Keratinocyte (primary cell): ENCODE measurements around the gene KLHDC3.

Experiments used
- CTCF ChIP-seq, 3 experiments: IDR thresholded peaks in 1 of 3; conservative IDR thresholded peaks in 1 of 3; optimal IDR thresholded peaks in 1 of 3; 2 replicates in 2 of 3; 3 replicates in 1 of 3; pipeline versions ENCODE3 to v1.5.1; 2011; ENCODE audit warnings: low read length in 3 of 3, mild to moderate bottlenecking in 3 of 3, moderate library complexity in 2 of 3, control low read depth in 1 of 3, inconsistent platforms in 1 of 3; ENCODE audit not compliant: insufficient read depth in 2 of 3; ENCODE audit errors: extremely low read depth in 1 of 3
- EZH2 ChIP-seq: IDR thresholded peaks from one replicate; pipeline ENCODE4 v1.6.1; 2012; ENCODE audit warnings: inconsistent platforms, mild to moderate bottlenecking, low read length, moderate library complexity

DNA sequence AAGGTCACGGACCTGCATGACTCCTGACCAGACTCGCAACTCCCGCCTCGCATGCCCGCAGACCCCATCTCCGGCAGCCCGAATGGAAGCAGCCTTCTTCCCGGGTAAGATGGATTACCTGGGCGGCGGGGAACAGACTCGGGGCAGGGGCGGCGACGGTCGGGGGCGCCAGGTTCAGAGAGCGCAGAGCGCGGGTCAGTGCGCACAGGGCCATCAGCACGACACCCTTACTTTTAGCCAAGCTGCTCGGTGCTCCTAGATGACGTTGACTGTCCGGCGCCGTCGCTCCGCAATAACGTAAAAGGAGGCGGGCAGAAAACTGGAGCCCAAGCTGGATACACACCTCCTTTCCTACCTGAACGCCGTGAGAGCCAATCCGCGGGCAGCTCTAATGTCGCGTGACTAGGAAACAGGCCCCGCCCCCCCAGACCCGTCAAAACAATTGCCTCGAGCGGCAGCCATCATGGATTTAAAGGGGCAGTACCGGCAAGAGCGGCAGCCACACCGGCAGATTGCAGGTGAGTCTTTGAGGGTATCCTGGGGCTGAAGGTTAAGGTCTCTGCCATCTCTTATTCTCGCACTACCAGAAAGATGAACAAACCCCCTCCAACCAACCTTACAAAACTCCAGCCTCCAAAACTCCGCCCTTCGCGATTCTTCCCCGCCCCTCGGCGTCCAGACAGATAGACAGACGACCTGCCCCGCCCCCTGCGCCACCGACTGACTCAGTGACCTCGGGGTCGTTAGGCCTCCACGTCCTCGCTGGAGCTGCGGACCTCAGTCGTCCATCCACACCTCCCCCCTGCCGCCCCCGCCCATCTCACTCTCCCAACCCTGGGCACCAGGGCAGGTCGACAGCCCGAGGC lies 45.4 kb downstream of the KLHDC3 start, which contains the start of the genes KLC4 and MRPL2:
- TF ChIP-seq EZH2, result no peak
- no peak for TF ChIP-seq CTCF (optimal IDR thresholded peaks at IDR 0.05 in 1 of 3, IDR thresholded peaks at IDR 0.05 in 1 of 3, conservative IDR thresholded peaks at IDR 0.05 in 1 of 3; ENCODE audit: extremely low read depth in 1 of 3, insufficient read depth in 2 of 3, low read length in 3 of 3)
